Non-pigmented ciliary epithelial cell (primary cell): ENCODE data around the gene L3MBTL4.

Experiments used
- DNase-seq: peaks from one replicate; pipeline ENCODE4 v3.0.0-alpha.2; 2010; ENCODE audit warnings: low read depth

Gene L3MBTL4

DNA sequence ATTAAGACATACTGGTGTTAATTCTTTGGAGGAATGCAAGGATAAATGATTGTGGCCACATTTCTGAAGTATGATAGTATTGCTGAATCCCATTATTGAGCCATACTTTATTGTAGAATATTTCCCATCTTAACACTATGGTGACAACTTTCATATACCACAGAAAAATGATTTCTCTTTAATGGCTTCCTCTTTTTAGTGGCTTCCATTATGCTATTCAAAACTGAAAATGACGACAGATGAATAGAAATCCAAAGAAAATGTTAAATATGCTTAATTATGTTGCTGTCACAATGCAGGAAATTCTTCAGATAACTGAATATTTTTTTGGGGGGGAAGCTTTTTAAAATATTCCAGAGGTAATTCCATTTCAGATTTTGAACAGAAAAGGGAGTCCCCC is 430.5 kb downstream of the L3MBTL4 start:
- DNase-seq: no peak

DNA sequence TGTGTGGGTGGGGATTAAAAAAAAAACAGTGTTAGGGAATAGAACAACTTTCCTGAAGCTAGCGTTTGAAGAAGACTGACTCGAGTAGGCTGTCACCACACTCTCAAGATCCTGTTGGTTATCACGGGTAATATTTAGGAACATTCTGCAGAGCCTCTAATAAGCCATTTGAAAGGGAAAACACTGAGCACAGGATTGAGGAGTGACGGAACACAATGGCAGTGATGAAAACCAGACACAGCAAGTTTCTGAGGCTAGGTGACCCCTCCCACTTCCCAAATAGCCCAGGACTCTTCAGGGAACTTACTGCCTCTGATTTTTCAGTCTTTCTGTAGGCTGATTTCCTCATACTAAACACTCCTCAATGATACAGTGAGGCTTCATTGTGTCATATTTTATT is 431.2 kb downstream of the L3MBTL4 start:
- DNase-seq: no peak

- DNase-seq: no peak
Measured at GRCh38 chr18:5982332-5982731, 432.4 kb downstream of the L3MBTL4 start.

DNA sequence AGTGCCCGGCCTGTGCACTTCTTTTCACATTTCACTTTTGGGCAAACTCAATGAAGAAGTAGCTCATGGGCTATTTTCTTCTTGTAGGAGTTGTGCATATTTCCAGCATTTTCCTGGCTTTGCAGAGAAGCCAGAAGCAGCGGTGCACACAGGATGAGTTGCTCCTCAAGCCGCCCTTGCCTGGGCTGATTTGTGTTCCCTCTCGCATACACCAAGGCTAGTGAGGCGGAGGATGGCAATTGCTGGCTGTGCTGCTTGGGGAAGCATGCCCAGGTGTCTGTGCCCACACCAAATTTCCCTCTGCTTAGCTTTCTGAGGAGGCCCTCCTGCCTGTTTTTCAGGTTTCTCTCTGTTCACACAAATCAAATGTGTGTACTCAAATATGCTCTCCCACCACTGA is 434.0 kb downstream of the L3MBTL4 start:
- DNase-seq: no peak

DNA sequence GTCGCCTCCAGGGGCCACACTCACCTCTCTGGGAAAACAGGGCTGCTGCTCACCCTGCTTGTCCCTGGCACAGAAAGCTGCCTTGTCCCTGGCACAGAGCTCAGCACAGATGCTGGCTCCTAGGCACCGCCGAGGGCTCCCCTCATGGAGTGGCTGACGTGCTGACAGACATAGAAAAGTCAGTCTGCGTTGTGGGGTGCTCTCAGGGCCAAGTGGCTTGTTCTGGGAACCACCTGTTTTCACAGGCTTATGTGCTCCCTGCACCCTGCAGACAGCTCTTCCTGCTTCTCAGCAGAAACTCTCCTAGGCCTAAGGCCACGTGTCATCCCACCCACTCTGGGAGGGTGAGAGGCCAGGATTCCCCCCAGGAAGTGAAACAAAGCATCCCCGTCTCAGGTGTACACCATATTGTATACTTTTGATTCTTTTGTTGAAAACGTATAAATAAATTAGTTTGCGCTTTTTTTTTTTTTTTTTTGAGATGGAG is 434.7 kb downstream of the L3MBTL4 start:
- DNase-seq: no peak

- no peak for DNase-seq
Measured at GRCh38 chr18:5979176-5979888, 435.4 kb downstream of the L3MBTL4 start.

DNA sequence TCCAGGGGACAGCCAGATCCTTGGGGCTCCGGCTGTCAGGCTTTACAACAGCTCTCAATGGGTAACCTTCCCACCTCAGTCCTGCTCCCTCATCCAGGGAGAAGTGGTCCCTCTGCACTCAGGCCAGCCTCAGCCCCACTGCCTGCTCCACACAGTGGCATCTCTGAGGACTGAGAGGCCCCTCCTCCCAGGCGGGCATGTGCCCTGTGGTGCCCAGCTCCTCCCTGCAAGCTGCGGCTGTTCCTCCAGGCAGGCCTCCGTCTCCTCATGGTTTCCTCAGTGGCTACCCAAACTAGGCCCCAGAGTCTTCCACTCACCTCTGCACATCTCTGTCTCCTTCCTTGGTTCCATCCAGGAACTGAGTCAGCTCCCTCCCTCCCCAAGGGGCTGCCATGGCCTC is 437.7 kb downstream of the L3MBTL4 start:
- no peak for DNase-seq

DNA sequence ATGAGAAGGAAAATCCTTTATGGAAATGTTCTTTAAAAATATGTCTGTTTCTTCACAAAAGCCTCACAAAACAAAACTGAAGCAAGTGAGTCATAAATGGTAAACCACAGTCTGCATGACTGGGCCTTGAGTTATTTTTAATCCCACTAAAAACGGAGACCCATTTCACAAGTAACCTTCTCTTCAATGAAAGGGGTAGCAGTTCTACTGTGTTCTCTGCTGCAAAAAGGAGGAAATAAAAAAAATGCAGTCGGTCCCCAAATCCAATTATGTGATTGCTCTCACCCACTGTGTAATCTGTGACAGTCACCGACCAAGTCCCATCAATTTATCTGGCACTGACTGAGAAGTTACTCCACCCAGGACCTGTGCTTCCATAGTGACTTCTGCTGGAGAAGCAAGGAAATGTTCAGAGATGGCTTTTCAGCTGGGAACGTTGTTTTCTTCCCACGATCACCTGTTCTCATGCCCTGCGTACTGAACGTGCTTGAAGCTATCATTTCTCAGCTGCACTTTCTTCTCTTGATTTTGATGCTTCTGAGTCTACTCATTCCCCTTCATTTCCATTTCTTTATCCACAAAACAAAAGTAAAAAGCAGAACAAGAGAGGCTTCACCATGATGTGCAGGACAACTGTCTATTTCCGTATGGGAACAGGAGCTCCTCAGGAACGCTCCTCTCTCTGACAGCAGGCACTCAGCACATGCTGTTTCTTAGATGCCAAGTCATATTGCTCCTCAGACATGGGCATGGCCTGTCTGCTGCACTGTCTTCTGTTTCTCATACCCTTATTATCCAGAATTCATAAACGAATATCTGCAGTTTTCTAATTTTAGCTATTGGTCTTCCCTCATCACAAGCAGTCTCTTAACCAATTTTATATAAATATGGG is 439.4 kb downstream of the L3MBTL4 start:
- peak; percentile 63 for DNase-seq

DNA sequence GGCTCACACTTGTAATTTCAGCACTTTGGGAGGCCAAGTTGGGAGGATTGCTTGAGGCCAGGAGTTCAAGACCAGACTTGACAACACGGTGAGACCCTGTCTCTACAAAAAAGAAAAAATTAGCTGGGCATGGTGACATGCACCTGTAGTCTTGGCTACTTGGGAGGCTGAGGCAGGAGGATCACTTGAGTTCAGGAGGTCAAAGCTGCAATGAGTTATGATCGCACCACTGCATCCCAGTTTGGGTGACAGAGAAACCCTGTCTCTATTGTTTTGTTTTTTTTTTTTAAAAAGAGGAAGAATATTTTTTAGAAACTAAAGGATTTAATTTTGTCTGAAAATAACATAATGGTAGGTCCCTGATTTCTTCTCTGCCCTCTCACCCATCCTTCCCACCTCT is 440.0 kb downstream of the L3MBTL4 start:
- DNase-seq: no peak

DNA sequence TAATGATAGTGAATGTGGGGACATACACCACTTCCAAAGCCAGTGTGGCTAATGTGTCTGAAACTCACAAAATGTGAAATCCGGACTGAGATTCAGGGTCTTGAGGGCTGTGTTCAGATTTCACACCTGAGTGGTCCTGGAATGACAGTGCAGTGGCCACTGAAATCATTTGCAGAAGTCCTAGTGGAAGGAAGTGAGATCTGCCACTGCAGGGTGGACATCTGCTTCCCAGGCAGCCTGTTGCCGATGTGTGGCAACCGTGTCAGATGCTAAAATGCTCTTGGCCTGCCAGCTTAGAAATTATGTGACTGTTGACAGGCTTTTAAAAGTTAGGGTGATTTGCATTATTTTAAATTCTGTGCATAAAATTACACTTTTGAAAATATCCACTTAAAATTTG is 441.6 kb downstream of the L3MBTL4 start:
- no peak for DNase-seq

- no peak for DNase-seq
Measured at GRCh38 chr18:5972298-5972697, 442.4 kb downstream of the L3MBTL4 start.

GRCh38 chr18:5969989-5970403 is 444.7 kb downstream of the L3MBTL4 start:
- DNase-seq: no peak

- no peak for DNase-seq
Measured at GRCh38 chr18:5969355-5969988, 445.2 kb downstream of the L3MBTL4 start.

GRCh38 chr18:5967666-5968065 is 447.0 kb downstream of the L3MBTL4 start:
- no peak for DNase-seq

DNA sequence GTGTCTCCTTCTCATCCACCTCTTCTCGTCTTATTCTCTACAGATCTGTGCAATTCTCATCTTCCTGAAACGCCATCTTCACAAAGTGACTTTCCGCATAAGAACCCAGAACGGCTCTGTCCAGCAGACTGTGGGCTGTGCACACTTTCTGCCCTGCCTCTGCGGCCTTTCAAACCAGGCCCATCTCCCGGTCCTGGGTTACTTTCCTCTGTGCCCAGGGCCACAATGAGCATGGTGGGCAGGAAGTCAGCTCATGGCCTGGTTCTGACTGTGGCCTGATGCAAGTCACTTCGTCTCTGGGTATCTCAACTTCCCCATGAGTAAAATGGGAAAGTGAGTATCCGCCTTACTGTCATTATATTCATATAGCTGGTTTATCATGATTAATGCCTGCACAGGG is 447.7 kb downstream of the L3MBTL4 start:
- DNase-seq: no peak

GRCh38 chr18:5966514-5966913 is 448.2 kb downstream of the L3MBTL4 start:
- no peak for DNase-seq

GRCh38 chr18:5964996-5965395 is 449.7 kb downstream of the L3MBTL4 start:
- no peak for DNase-seq

DNA sequence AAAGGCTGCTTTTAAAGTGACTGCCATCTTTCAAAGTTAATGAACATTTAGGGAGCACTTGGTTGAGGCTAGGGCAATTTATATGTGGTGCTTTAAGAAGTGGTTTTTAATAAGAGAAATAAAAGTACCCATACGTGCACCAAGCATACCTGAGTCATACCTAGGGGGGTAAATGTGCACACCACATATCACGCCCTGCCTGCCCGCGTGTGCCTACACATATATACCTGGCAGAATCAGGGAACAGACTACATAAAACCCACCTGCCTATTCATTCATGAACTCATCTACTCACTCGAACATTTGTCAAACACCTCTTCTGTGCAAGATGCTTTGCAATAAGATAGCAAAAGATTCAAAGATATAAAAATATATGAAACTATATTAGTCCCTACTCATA is 450.1 kb downstream of the L3MBTL4 start:
- no peak for DNase-seq

DNA sequence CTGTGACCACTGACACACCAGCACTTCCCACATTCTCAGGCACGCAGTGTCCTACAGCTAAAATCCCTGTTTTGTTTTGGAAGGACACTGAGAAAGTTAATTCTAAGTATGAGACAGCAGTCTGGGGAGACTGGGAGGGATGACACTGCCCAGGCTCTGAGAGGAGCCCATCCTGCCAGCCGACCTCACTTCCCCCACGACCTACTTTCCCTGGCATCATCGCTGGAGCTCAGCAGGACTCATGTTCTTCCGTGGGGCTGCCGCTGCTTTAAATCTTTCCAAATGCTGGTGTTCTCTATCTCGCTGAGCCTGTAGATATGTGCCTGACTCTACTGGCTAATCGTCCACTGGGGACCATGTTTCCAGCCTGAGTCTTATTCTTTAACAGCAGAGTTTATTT is 450.6 kb downstream of the L3MBTL4 start:
- no peak for DNase-seq

DNA sequence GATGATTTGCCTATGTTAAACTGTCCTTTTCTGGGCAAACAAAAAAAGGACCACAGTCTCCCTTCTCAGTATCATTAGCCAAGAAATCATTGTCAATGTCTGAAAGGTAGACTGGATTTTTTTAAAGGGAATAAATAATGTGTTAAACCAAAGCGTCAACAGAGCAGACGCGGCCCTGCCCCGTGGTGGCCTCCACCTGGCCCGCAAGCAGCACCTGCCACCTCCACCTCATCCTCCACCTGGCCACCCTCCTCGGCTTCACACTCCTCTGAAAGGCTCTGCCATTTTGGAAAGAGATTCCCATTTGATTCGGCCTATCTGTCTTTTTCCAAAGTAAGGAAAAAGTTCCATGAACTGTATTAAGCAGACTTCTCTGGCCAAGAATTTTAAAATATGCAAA is 451.4 kb downstream of the L3MBTL4 start:
- no peak for DNase-seq

- DNase-seq: no peak
Measured at GRCh38 chr18:5962362-5962761, 452.3 kb downstream of the L3MBTL4 start.

GRCh38 chr18:5961828-5962150 is 452.9 kb downstream of the L3MBTL4 start:
- DNase-seq: no peak
